Endothelial cell of umbilical vein (primary cell): Measurements from ENCODE around the gene ARHGAP10. TPM values are rescaled to one million over a fixed set of nuclear protein-coding genes. Genes with fewer than 3 reads are reported as not detected.

Source experiments
- BruUV-seq: library from RNA; stranded (reverse); fragments of 400-500 nt; replicated peaks from 2 replicates; lab custom pipeline; 2021; lab: Mats Ljungman, UMichigan
- CTCF ChIA-PET: fragments of 300-600, 350-600 bp; sonication (Branson Sonifier 250); formaldehyde crosslinking; loops from one replicate; lab custom pipeline; 2021; ENCODE audit warnings: antibody characterized with exemption, inconsistent platforms; lab: Charles Lee
- POLR2A ChIA-PET: fragments of 300-600, 350-600 bp; sonication (Branson Sonifier 250); formaldehyde crosslinking; loops from one replicate; lab custom pipeline; 2021; ENCODE audit warnings: antibody characterized with exemption, inconsistent platforms; lab: Charles Lee
- DNase-seq: peaks from one replicate; pipeline ENCODE4 v3.0.0-alpha.2; 2011; ENCODE audit warnings: low read depth, low spot score
- FAIRE-seq: peaks from 2 replicates; lab custom pipeline; 2011; peaks lifted over from hg19 to GRCh38; lab: Jason Lieb, UNC
- H2AFZ ChIP-seq: 2 replicates; pipeline ENCODE4 v1.6.0; 2012; ENCODE audit warnings: low read depth, low read length, control low read depth, inconsistent platforms
- H3K27ac ChIP-seq: 2 replicates; pipeline ENCODE4 v1.5.1; 2011; ENCODE audit warnings: low read depth, mild to moderate bottlenecking, control low read depth, low read length, moderate library complexity; ENCODE audit not compliant: insufficient read depth
- H3K27me3 ChIP-seq, 2 experiments: 2 replicates each; pipeline versions ENCODE4 v1.6.0 to v1.6.1; 2011; ENCODE audit warnings: low read length in 2 of 2, mixed read lengths in 1 of 2; ENCODE audit not compliant: control insufficient read depth in 2 of 2, insufficient read depth in 2 of 2
- H3K36me3 ChIP-seq, 2 experiments: 2 replicates in 1 of 2; 3 replicates in 1 of 2; pipeline ENCODE4 v1.5.1; 2011; ENCODE audit warnings: low read length in 2 of 2, mild to moderate bottlenecking in 1 of 2, moderate library complexity in 1 of 2; ENCODE audit not compliant: control insufficient read depth in 2 of 2, insufficient read depth in 2 of 2; ENCODE audit errors: extremely low read depth in 1 of 2
- H3K4me1 ChIP-seq: 3 replicates; pipeline ENCODE4 v1.5.1; 2011; ENCODE audit warnings: mild to moderate bottlenecking, low read length; ENCODE audit not compliant: control insufficient read depth, insufficient read depth; ENCODE audit errors: extremely low read depth
- H3K4me2 ChIP-seq: 2 replicates; pipeline ENCODE4 v1.6.1; 2011; ENCODE audit warnings: low read length, control low read depth, mixed read lengths; ENCODE audit not compliant: insufficient read depth
- H3K4me3 ChIP-seq, 3 experiments: fragments of 200-600 bp in 1 of 3; sonication (generic), shearing (Covaris generic) in 1 of 3; replicated peaks in 1 of 3; 2 replicates each; pipeline ENCODE4 v1.5.1; 2011 to 2016; ENCODE audit warnings: control low read depth in 3 of 3, low read length in 3 of 3, mild to moderate bottlenecking in 2 of 3, inconsistent platforms in 1 of 3, low read depth in 1 of 3, moderate library complexity in 1 of 3; ENCODE audit not compliant: insufficient read depth in 1 of 3
- H3K79me2 ChIP-seq: 2 replicates; pipeline ENCODE4 v1.6.0; 2012; ENCODE audit warnings: low read length, inconsistent platforms; ENCODE audit not compliant: control insufficient read depth, insufficient read depth
- H3K9ac ChIP-seq: replicated peaks from 2 replicates; pipeline ENCODE3; 2011; ENCODE audit warnings: low read length, control low read depth; ENCODE audit not compliant: insufficient read depth; ENCODE audit errors: extremely low read depth
- H3K9me1 ChIP-seq: replicated peaks from 3 replicates; pipeline ENCODE4 v1.6.0; 2011; ENCODE audit warnings: mild to moderate bottlenecking, low read length; ENCODE audit not compliant: control insufficient read depth, insufficient read depth; ENCODE audit errors: extremely low read depth
- H3K9me3 ChIP-seq: replicated peaks from 2 replicates; pipeline ENCODE4 v1.5.1; 2012; ENCODE audit warnings: low read length, inconsistent platforms; ENCODE audit not compliant: control insufficient read depth, insufficient read depth
- H4K20me1 ChIP-seq: replicated peaks from 2 replicates; pipeline ENCODE3; 2011; ENCODE audit warnings: mild to moderate bottlenecking, low read length; ENCODE audit not compliant: control insufficient read depth, insufficient read depth; ENCODE audit errors: extremely low read depth
- CTCF ChIP-seq, 2 donors: IDR thresholded peaks; 1 replicate in 1 of 2; 2 replicates in 1 of 2; pipeline ENCODE4 v1.5.1; 2011; ENCODE audit warnings: low read length in 2 of 2, mild to moderate bottlenecking in 2 of 2, moderate library complexity in 2 of 2, control low read depth in 1 of 2, inconsistent platforms in 1 of 2, low read depth in 1 of 2; ENCODE audit not compliant: insufficient read depth in 1 of 2; ENCODE audit errors: extremely low read depth in 1 of 2
- EZH2 ChIP-seq: IDR thresholded peaks from 2 replicates; pipeline ENCODE4 v1.6.1; 2012; ENCODE audit warnings: borderline replicate concordance, low read depth, mild to moderate bottlenecking, moderate library complexity, low read length, inconsistent platforms; ENCODE audit not compliant: severe bottlenecking
- FOS ChIP-seq: IDR thresholded peaks from 2 replicates; pipeline ENCODE4 v1.6.1; 2011; ENCODE audit warnings: mild to moderate bottlenecking, low read length, moderate library complexity, borderline replicate concordance; ENCODE audit not compliant: insufficient read depth
- GATA2 ChIP-seq: IDR thresholded peaks from 2 replicates; pipeline ENCODE4 v1.7.0; 2011; ENCODE audit warnings: low read depth, mild to moderate bottlenecking, moderate library complexity, mixed read lengths, low read length; ENCODE audit not compliant: insufficient read length, insufficient read depth
- JUN ChIP-seq: IDR thresholded peaks from 2 replicates; pipeline ENCODE4 v1.6.1; 2011; ENCODE audit warnings: borderline replicate concordance, low read depth; ENCODE audit not compliant: insufficient read length, insufficient read depth
- MAX ChIP-seq: IDR thresholded peaks from 2 replicates; pipeline ENCODE4 v1.6.1; 2011; ENCODE audit not compliant: insufficient read depth, insufficient read length
- MYC ChIP-seq: IDR thresholded peaks from one replicate; pipeline ENCODE4 v1.6.1; 2011; ENCODE audit warnings: mild to moderate bottlenecking, low read depth, low read length
- POLR2A ChIP-seq: IDR thresholded peaks from 2 replicates; pipeline ENCODE4 v1.6.1; 2012; ENCODE audit warnings: low read depth, mild to moderate bottlenecking, control low read depth, low read length
- POLR2AphosphoS5 ChIP-seq: IDR thresholded peaks from 2 replicates; pipeline ENCODE4 v1.6.1; 2012; ENCODE audit warnings: low read depth, mild to moderate bottlenecking, control low read depth, low read length, moderate library complexity; ENCODE audit not compliant: insufficient read depth
- dilution Hi-C: fragments of 300-500 bp; cut with MboI; formaldehyde crosslinking; loops from one replicate; pipeline ENCODE4 v1.15.0; 2019; ENCODE audit warnings: low sequenced_read_pairs; ENCODE audit not compliant: extremely low pct_ligation_motif_present
- intact Hi-C: fragments of 100-400 bp; cut with micrococcal nuclease; formaldehyde crosslinking; loops from one replicate; pipeline ENCODE4 v1.10.0; 2022
- polyA plus RNA-seq, 4 experiments: library from polyadenylated mRNA; depleted of rRNA in 3 of 4; stranded (reverse) in 3 of 4; unstranded in 1 of 4; fragments of >200 nt; gene quantifications; 2 replicates each; pipeline versions ENCODE4 v1.2.1 to v1.2.3, GENCODE V29; 2011 to 2012; ENCODE audit warnings: missing spikeins in 1 of 4
- total RNA-seq: library from RNA; stranded (reverse); gene quantifications from 2 replicates; pipeline ENCODE4 v1.2.3, GENCODE V29; 2021

The ARHGAP10 gene
- total and polyA plus RNA-seq, 2 donors (not counting 3 experiments of a cell fraction or from before 2014, with no cell fraction given) = 20.4 to 36.7 TPM

GRCh38 chr4:147709999-147710398 lies 21.9 kb upstream of the ARHGAP10 start:
- DNase-seq (no peak), FAIRE-seq (no peak)
- Histone ChIP-seq H3K4me2 (no peak overlapping the region), H3K4me1 (peaks cover 12% of the 10 kb centered on the region), H2AFZ (peak overlapping the region; percentile 30), H3K9me3 (no peaks in the 10 kb centered on the region), H3K9ac (no peak overlapping the region), H3K4me3 (no peak overlapping the region), H3K9me1 (no peaks in the 10 kb centered on the region), H3K36me3 (no peaks in the 10 kb centered on the region), H3K27ac (no peak overlapping the region), H3K27me3 (no peaks in the 10 kb centered on the region), H3K79me2 (no peaks in the 10 kb centered on the region), H4K20me1 (no peaks in the 10 kb centered on the region)
- intact Hi-C loops = no loop called here
- no peak for TF ChIP-seq MYC
- TF ChIP-seq EZH2 = no peak
- TF ChIP-seq JUN = no peak
- TF ChIP-seq CTCF (IDR thresholded peaks at IDR 0.05; ENCODE audit: extremely low read depth in 1 of 2, insufficient read depth in 1 of 2, low read depth in 1 of 2, low read length in 2 of 2) = no peak
- no peak for TF ChIP-seq FOS
- no peak for TF ChIP-seq POLR2A
- TF ChIP-seq POLR2AphosphoS5 = no peak
- no peak for TF ChIP-seq GATA2
- no peak for TF ChIP-seq MAX
- POLR2A ChIA-PET = no interaction called here
- CTCF ChIA-PET = interaction anchor here (1.9 to 15.4 kb wide), 2 partner anchors 12 to 155 kb away, joined by 6 to 308 read pairs; no protein-coding TSS in a partner anchor
- BruUV-seq = no TSS peak
- dilution Hi-C loops = no loop called here
